ENCODE data around the gene EOMES.

EOMES gene

DNA sequence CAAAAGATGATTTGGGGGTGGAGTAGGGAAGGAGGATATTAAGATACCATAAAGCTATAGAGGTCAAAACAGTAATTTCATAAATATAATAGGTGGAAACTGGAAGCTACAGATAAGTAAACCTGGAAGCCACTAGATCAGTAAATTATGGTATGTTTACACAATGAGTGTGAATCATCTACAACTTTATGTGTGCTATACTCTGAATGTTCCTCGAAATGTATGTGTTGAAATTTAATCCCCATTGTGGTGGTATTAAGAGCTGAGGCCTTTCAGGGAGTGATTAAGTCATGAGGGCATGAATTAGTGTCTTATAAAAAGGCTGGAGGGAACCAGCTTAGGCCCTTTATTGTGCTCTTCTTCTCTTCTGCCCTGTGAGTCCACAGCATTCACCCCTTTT, 25.2 kb downstream of the EOMES start:
- TF ChIP-seq, protein P1, sequence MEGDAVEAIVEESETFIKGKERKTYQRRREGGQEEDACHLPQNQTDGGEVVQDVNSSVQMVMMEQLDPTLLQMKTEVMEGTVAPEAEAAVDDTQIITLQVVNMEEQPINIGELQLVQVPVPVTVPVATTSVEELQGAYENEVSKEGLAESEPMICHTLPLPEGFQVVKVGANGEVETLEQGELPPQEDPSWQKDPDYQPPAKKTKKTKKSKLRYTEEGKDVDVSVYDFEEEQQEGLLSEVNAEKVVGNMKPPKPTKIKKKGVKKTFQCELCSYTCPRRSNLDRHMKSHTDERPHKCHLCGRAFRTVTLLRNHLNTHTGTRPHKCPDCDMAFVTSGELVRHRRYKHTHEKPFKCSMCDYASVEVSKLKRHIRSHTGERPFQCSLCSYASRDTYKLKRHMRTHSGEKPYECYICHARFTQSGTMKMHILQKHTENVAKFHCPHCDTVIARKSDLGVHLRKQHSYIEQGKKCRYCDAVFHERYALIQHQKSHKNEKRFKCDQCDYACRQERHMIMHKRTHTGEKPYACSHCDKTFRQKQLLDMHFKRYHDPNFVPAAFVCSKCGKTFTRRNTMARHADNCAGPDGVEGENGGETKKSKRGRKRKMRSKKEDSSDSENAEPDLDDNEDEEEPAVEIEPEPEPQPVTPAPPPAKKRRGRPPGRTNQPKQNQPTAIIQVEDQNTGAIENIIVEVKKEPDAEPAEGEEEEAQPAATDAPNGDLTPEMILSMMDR (IDR thresholded peaks at IDR 0.05; ENCODE audit: low read depth, low read length), result no peak
- Histone ChIP-seq H3K27me3 (no peaks in the 10 kb centered on the region), H3K9me3 (no peaks in the 10 kb centered on the region), H3K4me3 (ENCODE audit: low read depth, low read length) (no peak overlapping the region), H3K36me3 (no peaks in the 10 kb centered on the region), H3K4me1 (no peaks in the 10 kb centered on the region)
- DNase-seq, result no peak

DNA sequence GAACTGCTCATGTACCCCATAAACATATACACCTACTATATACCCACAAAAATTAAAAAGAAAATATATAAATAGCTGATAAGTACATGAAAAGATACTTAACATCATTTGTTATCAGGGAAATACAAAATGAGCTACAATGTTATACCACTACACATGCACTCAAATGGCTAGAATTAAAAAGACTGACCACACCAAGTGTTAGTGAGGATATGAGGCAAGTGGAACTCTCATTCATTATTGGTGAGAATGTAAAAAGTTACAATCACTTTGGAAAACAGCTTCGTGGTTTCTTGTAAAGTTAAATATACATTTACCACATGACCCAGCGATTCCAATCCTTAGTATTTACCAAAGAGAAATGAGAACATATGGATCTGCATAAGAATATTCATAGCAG, 26.5 kb downstream of the EOMES start:
- Histone ChIP-seq H3K27me3 (no peaks in the 10 kb centered on the region), H3K9me3 (no peaks in the 10 kb centered on the region), H3K4me3 (ENCODE audit: low read depth, low read length) (no peak overlapping the region), H3K36me3 (no peaks in the 10 kb centered on the region), H3K4me1 (no peaks in the 10 kb centered on the region)
- DNase-seq, result no peak
- TF ChIP-seq, protein P1 (IDR thresholded peaks at IDR 0.05; ENCODE audit: low read depth, low read length), result no peak

DNA sequence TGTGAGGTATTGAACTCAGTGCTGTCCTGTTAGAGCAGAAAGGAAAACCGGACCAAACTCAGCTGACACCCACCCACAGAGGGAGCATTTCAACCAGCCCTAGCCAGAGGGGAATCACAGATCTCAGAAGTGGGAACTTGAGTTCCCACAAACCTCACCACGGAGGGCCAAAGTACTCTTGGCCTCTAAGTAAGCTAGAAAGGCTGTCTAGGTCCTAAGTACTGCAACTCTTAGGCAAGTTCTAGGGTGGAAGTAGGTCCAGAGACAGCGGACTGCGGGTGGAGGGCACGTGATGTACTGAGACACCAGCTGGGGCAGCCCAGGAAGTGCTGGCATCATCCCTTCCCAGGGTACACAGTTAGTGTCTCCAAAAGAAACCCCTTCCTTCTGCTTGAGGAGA, 34.1 kb downstream of the EOMES start:
- H3K4me1 ChIP-seq, result no peaks in the 10 kb centered on the region
- TF ChIP-seq, protein P1 (IDR thresholded peaks at IDR 0.05; ENCODE audit: low read depth, low read length), result no peak
- no peaks in the 10 kb centered on the region for H3K36me3 ChIP-seq
- no peak overlapping the region for H3K4me3 ChIP-seq (ENCODE audit: low read depth, low read length)
- H3K27me3 ChIP-seq, result no peaks in the 10 kb centered on the region
- H3K9me3 ChIP-seq, result no peaks in the 10 kb centered on the region
- no peak for DNase-seq

DNA sequence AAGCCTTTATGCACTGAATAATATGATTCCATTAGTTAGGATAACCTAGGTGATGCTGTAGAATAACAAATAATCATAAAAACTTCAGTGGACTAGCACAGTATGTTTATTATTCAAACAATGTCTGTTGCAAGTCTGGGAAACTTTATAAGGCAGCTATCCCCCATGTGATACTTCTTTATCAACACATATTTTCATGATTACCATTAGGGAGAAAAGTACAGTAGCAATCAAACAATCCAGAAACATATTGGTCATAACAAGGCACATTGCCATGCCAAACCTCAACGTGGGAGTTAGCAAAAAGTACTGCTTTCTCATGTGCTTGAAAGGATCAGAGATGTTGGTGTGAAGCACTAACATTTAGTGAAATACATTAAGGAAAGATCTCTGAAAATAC, 35.5 kb downstream of the EOMES start:
- no peaks in the 10 kb centered on the region for H3K36me3 ChIP-seq

DNA sequence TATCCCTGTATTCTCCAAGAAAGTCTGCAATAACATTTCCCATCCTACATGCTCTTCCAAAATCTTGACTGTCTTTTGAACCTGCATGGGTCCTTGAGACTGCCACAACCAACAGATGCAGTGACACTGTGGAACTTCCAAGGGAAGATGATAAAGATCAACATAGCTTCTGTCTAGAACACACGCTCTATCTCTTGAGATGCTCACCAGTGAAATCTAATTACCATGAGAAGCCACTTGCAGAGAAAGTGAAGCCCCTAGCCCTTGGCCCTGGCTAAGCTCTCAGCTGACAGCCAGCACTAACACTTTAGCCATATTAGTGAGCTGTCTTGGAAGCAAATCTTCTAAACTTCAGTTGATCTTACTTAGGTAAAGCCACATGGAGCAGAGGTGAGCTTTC, 36.6 kb downstream of the EOMES start:
- H3K9me3 ChIP-seq, result no peaks in the 10 kb centered on the region
- no peak overlapping the region for H3K4me3 ChIP-seq (ENCODE audit: low read depth, low read length)
- TF ChIP-seq, protein P1 (IDR thresholded peaks at IDR 0.05; ENCODE audit: low read depth, low read length), result no peak
- H3K36me3 ChIP-seq, result no peaks in the 10 kb centered on the region
- H3K4me1 ChIP-seq, result no peaks in the 10 kb centered on the region
- DNase-seq, result no peak
- H3K27me3 ChIP-seq, result no peaks in the 10 kb centered on the region

More for the DNA sequence above, 35.5 kb downstream of the EOMES start:
- H3K9me3 ChIP-seq, result no peaks in the 10 kb centered on the region
- H3K4me1 ChIP-seq, result no peaks in the 10 kb centered on the region
- no peak overlapping the region for H3K4me3 ChIP-seq (ENCODE audit: low read depth, low read length)
- TF ChIP-seq, protein P1 (IDR thresholded peaks at IDR 0.05; ENCODE audit: low read depth, low read length), result no peak
- no peaks in the 10 kb centered on the region for H3K27me3 ChIP-seq
- no peak for DNase-seq

DNA sequence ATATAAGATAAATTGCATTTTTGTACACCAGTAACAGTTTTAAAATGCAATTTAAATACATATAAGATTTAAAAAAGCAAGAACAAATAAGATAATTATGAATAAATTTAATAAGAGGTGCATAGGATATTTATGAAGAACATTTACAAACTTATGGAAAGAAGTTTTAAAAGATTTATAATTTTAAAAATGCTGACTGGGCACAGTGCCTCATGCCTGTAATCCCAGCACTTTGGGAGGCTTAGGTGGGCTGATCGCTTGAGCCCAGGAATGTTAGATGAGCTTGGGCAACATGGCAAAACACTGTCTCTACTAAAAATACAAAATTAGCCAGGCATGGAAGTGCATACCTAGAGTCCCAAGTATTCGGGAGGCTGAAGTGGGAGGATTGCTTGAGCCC, 37.8 kb downstream of the EOMES start:
- Histone ChIP-seq H3K4me3 (ENCODE audit: low read depth, low read length) (no peak overlapping the region), H3K9me3 (no peaks in the 10 kb centered on the region), H3K27me3 (no peaks in the 10 kb centered on the region), H3K4me1 (no peaks in the 10 kb centered on the region), H3K36me3 (no peaks in the 10 kb centered on the region)
- no peak for DNase-seq
- TF ChIP-seq, protein P1 (IDR thresholded peaks at IDR 0.05; ENCODE audit: low read depth, low read length), result no peak

Measured in BE2C (cell line).